Measurements from ENCODE around the gene ACBD6. TPM values are rescaled to one million over a fixed set of nuclear protein-coding genes. Genes with fewer than 3 reads are reported as not detected.

Gene ACBD6
- total RNA-seq, 2 donors from 2014 or later = 58.2 to 59.8 TPM

DNA sequence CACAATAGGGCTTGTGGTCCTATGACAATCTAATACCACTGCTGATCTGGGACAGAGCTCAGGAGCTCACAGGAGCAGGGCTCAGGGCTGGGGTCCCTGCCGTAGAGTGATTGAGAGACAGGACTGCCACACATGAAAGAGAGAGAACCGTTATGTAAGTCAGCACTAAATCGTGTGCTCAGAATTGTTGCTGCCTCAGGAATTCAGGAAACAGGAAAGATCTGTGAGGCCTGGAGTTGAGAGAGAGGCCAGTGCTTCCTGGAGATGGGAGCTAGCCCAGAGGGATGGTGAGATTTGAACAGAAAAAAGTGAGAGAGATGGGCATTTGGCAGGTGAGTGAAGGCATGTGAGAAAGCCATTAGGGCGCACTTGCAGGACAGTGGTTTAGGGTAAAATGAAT, 17.5 kb upstream of the ACBD6 start:
- Mint-ChIP-seq H3K4me3 (no peak overlapping the region), H3K27ac (no peak overlapping the region), H3K4me1 (ENCODE audit: low read depth) (no peaks in the 10 kb centered on the region), H3K27me3 (ENCODE audit: low read depth) (no peaks in the 10 kb centered on the region), H3K9me3 (no peaks in the 10 kb centered on the region), H3K36me3 (ENCODE audit: insufficient read depth in 2 of 2) (no peaks in the 10 kb centered on the region)
- DNase-seq = no peak
- no peak for ATAC-seq (replicated peaks in 1 of 2)

DNA sequence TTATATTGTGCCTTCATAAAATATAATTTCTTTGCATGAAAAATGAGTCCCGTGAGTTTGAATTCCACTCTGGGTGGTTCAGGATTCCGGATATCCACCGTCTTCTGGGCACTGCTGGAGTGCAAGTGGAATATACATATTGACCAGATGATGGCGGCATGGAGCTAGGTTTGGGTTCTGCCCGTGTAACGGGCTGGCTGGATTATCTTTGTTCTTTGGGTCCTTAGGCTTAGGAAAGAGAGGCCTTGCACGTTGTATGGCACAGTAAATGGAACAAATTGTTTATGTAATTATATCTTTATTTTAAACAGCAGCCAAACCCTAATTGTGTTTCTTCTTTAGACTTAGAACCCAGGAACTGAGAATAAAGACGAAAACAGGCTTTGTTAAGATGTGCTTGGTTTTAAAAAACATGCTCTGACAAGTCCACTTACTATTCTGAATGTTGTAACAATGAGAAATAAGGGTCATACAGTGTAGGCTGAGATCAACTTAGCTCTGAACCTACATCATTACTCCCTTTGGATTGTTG, 13.5 kb upstream of the ACBD6 start:
- peak; percentile 63 to 66 for DNase-seq
- Mint-ChIP-seq H3K27ac (no peak overlapping the region), H3K27me3 (ENCODE audit: low read depth) (no peaks in the 10 kb centered on the region), H3K4me1 (ENCODE audit: low read depth) (no peaks in the 10 kb centered on the region), H3K4me3 (no peak overlapping the region), H3K9me3 (no peaks in the 10 kb centered on the region), H3K36me3 (ENCODE audit: insufficient read depth in 2 of 2) (no peaks in the 10 kb centered on the region)
- ATAC-seq (replicated peaks in 1 of 2) = peak; percentile 98 to 99

DNA sequence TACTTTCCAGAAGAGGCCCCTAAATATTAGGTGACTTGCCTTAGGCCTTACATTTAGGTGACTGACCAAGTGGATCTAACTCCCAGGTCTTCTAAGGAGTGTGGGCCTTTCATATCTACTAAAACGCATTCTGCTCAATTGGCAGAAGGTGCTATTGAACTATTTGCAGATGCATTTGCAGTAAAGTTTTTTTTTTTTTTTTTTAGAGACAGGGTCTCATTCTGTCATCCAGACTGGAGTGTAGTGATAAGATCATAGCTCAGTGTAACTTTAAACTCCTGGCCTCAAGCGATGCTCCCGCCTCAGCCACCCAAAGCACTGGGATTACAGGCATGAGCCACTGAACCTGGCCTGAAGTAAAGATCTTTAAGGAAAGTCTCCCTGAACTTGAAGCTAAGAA, 13.0 kb upstream of the ACBD6 start:
- Mint-ChIP-seq H3K4me1 (ENCODE audit: low read depth) (no peaks in the 10 kb centered on the region), H3K36me3 (ENCODE audit: insufficient read depth in 2 of 2) (no peaks in the 10 kb centered on the region), H3K27me3 (ENCODE audit: low read depth) (no peaks in the 10 kb centered on the region), H3K4me3 (no peak overlapping the region), H3K27ac (no peak overlapping the region), H3K9me3 (no peaks in the 10 kb centered on the region)
- DNase-seq (no peak), ATAC-seq (replicated peaks in 1 of 2) (no peak)

DNA sequence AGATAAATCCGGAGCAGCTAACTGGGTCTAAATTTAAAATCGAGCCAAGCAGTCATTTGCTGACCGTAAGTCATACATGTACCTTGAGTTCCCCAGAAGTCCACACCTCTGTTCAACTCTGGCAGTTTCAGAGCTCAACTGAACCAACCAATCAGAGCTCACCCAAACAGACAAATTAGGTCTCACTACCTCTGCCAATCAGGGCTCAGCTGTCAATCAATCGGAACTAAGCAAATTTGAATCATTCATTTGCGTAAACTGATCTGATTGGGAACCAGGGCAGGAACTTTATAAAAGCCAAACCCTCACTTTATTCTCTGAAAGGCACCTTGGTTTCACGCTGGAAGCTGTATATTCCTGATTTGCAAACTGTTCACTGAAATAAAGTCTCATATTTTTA, 11.2 kb upstream of the ACBD6 start:
- ATAC-seq (replicated peaks in 1 of 2) = no peak
- H3K4me3 Mint-ChIP-seq = no peak overlapping the region
- no peaks in the 10 kb centered on the region for H3K36me3 Mint-ChIP-seq (ENCODE audit: insufficient read depth in 2 of 2)
- no peak overlapping the region for H3K27ac Mint-ChIP-seq
- no peaks in the 10 kb centered on the region for H3K9me3 Mint-ChIP-seq
- DNase-seq = no peak
- no peaks in the 10 kb centered on the region for H3K27me3 Mint-ChIP-seq (ENCODE audit: low read depth)
- H3K4me1 Mint-ChIP-seq (ENCODE audit: low read depth) = no peaks in the 10 kb centered on the region

DNA sequence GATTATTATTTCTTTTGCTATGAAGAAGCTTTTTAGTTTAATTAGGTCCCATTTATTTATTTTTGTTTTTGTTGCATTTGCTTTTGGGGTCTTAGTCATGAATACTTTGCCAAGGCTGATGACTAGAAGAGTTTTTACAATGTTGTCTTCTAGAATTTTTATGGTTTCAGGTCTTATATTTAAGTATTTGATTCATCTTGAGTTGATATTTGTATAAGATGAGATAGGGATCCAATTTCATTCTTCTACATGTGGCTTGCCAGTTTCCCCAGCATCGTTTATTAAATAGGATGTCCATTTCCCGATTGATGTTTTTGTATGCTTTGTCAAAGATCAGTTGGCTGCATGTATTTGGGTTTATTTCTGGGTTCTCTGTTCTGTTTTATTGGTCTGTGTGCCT, 8.5 kb upstream of the ACBD6 start:
- no peaks in the 10 kb centered on the region for H3K27me3 Mint-ChIP-seq (ENCODE audit: low read depth)
- H3K4me3 Mint-ChIP-seq = no peak overlapping the region
- H3K27ac Mint-ChIP-seq = no peak overlapping the region
- H3K36me3 Mint-ChIP-seq (ENCODE audit: insufficient read depth in 2 of 2) = no peaks in the 10 kb centered on the region
- H3K4me1 Mint-ChIP-seq (ENCODE audit: low read depth) = peaks cover 5% of the 10 kb centered on the region
- no peak for DNase-seq
- ATAC-seq (replicated peaks in 1 of 2) = no peak
- no peaks in the 10 kb centered on the region for H3K9me3 Mint-ChIP-seq

DNA sequence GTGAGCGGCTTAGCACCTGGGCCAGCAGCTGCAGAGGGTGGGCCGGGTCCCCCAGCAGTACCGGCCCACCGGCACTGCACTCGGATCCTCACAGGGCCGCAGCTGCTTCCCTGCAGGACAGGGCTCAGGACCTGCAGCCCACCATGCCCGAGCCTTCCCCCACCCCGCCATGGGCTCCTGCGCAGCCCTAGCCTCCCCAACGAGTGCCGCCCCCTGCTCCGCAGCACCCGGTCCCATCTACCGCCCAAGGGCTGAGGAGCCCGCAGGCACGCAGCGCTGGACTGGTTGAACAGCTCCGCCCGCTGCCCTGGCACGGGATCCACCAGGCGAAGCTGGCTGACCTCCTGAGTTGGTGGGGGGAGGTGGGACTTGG, 6.3 kb upstream of the ACBD6 start:
- ATAC-seq (replicated peaks in 1 of 2) (no peak), DNase-seq (no peak)
- H3K27ac Mint-ChIP-seq = no peak overlapping the region
- H3K9me3 Mint-ChIP-seq = no peaks in the 10 kb centered on the region
- H3K4me3 Mint-ChIP-seq = no peak overlapping the region
- H3K27me3 Mint-ChIP-seq (ENCODE audit: low read depth) = no peaks in the 10 kb centered on the region
- peaks cover 5% of the 10 kb centered on the region for H3K4me1 Mint-ChIP-seq (ENCODE audit: low read depth)
- no peaks in the 10 kb centered on the region for H3K36me3 Mint-ChIP-seq (ENCODE audit: insufficient read depth in 2 of 2)

DNA sequence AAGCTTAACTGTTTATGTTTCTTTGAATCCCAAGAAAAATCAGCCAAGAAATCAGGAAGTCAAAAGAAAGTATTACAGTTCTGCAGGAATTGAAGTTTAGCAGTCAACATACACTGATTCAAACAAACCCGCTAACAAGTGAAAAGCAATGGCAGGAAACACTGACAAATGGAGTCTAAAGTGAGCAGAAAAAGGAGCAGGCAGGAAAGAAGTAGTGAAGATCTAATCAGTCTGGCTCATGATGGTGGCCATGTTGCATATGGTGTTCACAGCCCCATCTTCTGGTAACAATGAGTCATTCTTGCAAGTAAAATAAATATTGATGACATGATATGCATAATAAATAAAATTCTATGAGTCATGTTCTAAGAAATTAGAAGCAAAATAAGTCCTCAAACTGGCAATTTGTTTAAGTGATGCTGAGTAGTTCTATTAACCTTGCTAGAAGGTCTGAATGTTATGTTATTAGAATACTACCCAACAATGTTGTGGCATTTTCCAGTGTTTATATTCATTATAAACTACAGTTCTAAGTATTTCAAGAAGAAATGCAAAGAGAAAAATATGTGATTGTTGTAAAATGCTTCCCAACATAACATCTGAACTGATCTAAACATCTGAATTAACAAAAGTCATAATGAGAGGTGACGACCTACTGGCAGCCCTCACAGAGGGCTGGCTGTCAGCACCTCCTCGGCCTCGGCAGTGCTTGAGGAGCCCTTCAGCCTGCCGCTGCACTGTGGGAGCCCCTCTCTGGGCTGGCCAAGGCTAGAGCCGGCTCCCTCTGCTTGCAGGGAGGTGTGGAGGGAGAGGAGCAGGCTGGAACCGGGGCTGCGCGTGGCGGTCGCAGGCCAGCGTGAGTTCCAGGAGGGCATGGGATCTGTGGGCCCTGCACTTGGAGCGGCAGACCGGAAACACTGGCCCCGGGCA, 5.7 kb upstream of the ACBD6 start:
- ATAC-seq (replicated peaks in 1 of 2) (no peak), DNase-seq (no peak)
- Mint-ChIP-seq H3K4me1 (ENCODE audit: low read depth) (peaks cover 12% of the 10 kb centered on the region), H3K9me3 (no peaks in the 10 kb centered on the region), H3K27ac (no peak overlapping the region), H3K4me3 (no peak overlapping the region), H3K27me3 (ENCODE audit: low read depth) (no peaks in the 10 kb centered on the region), H3K36me3 (ENCODE audit: insufficient read depth in 2 of 2) (no peaks in the 10 kb centered on the region)

DNA sequence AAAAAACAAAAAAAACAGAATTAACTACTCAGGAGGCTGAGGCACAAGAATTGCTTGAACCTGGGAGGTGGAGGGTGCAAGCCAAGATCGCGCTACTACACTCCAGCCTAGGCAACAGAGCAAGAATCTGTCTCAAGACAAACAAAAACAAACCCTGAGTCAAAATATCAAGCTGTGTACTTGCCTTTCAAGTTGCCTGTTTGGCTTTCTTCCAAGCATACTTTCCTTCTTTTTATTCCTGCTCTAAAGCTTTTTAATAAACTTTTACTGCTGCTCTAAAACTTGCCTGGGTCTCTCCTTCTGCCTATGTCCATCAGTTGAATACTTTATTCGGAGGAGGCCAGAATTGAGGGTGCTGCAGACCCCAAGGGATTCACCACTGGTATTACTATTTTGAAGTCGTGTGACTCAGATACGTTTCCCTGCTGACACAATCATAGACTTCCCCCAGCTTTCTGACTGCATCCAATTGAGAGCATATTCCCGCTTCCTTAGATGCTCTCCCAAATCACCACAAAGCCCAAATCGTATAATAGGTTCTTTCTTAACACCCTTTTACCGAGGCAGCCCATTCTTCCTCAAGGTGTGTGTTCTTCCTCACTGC, 3.5 kb upstream of the ACBD6 start:
- Mint-ChIP-seq H3K27ac (no peak overlapping the region), H3K27me3 (ENCODE audit: low read depth) (no peaks in the 10 kb centered on the region), H3K4me3 (no peak overlapping the region), H3K4me1 (ENCODE audit: low read depth) (peaks cover 26% of the 10 kb centered on the region), H3K9me3 (no peaks in the 10 kb centered on the region), H3K36me3 (ENCODE audit: insufficient read depth in 2 of 2) (peaks cover 0 to 3% of the 10 kb centered on the region in 2 donors)
- ATAC-seq (replicated peaks in 1 of 2) (no peak), DNase-seq (no peak)

DNA sequence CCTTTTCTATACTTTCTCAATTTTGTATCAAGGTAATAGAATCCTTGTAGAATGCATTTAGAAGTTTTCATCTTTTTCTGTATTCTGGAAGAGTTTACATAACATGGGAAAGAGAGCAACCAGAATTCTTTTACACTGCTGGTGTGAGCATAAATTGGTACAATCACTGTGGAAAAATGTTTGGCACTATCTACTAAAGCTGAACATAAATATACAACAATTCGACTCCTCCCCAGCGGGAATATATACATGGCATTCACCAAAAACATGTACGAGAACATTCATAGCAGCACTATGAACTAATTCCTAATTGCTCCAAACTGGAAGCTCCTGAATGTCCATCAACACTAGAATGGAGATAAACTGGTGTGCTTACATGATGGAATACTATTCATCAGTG, 1.8 kb upstream of the ACBD6 start:
- no peaks in the 10 kb centered on the region for H3K9me3 Mint-ChIP-seq
- no peaks in the 10 kb centered on the region for H3K27me3 Mint-ChIP-seq (ENCODE audit: low read depth)
- H3K4me3 Mint-ChIP-seq = peak overlapping the region in 1 of 2 donors; percentile 53
- H3K36me3 Mint-ChIP-seq (ENCODE audit: insufficient read depth in 2 of 2) = peaks cover 0 to 3% of the 10 kb centered on the region in 2 donors
- DNase-seq (no peak), ATAC-seq (replicated peaks in 1 of 2) (no peak)
- H3K27ac Mint-ChIP-seq = no peak overlapping the region
- H3K4me1 Mint-ChIP-seq (ENCODE audit: low read depth) = peaks cover 29% of the 10 kb centered on the region

DNA sequence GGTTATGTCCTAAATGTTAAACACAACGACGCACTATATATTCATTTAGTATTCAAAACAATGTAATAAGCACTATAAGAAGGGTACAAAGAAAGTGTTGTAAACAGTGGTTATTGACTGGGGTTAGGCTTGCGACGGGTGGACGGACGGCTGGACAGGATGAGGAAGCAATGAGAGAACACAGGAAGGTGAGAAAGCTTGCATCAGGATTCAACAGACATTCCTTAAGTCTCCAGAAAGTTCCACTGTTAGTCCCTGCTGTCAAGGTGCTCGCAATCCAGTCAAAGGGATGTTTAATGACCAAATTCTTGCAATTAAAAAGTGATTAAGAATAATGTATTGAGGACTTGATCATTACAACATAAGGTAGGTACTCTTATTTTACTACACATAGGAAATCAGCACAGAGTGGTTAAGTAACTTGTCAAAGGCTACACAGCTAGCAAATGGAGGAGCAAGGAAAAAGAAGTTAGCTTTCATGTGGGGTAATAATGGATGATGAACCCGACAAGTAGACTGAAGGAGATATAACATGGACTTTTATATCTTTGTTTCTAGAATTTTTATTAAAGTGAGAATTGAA, 994 bp upstream of the ACBD6 start:
- Mint-ChIP-seq H3K4me3 (peak overlapping the region; percentile 95 to 97), H3K27ac (peak overlapping the region; percentile 85), H3K36me3 (ENCODE audit: insufficient read depth in 2 of 2) (peaks cover 0 to 3% of the 10 kb centered on the region in 2 donors), H3K27me3 (ENCODE audit: low read depth) (no peaks in the 10 kb centered on the region), H3K4me1 (ENCODE audit: low read depth) (peaks cover 33% of the 10 kb centered on the region), H3K9me3 (no peaks in the 10 kb centered on the region)
- no peak for ATAC-seq (replicated peaks in 1 of 2)
- no peak for DNase-seq

DNA sequence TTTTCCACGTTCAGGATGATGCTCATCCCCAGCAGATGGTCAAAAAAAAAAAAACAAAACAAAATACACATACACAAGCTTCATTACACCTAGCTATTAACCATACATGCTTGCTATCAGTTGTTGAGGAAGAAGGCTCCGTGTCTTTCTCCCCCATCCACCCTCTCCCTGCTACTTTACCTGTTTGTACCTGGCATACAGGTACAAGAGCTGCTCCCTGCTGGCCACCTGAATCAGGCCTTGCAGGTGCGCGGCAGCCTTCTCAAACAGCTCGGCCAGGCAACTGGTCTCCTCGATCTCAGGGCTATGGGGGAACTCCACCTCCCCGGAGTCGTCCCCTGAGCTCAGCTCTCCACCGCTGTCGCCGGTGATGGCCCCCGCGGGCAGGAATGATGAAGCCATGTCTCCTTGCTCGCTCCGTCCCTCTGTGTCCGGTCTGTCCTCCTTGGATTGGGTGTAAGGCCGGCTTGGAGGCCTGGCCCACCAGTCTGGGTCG, 464 bp downstream of the ACBD6 start:
- DNase-seq = peak in 1 of 2 donors; percentile 63
- peak; percentile 25 to 37 for ATAC-seq (replicated peaks in 1 of 2)
- no peaks in the 10 kb centered on the region for H3K27me3 Mint-ChIP-seq (ENCODE audit: low read depth)
- H3K36me3 Mint-ChIP-seq (ENCODE audit: insufficient read depth in 2 of 2) = peaks cover 1 to 3% of the 10 kb centered on the region in 2 donors
- H3K4me3 Mint-ChIP-seq = peak overlapping the region; percentile 95 to 97
- H3K9me3 Mint-ChIP-seq = no peaks in the 10 kb centered on the region
- peak overlapping the region; percentile 87 for H3K27ac Mint-ChIP-seq
- H3K4me1 Mint-ChIP-seq (ENCODE audit: low read depth) = peaks cover 28% of the 10 kb centered on the region

DNA sequence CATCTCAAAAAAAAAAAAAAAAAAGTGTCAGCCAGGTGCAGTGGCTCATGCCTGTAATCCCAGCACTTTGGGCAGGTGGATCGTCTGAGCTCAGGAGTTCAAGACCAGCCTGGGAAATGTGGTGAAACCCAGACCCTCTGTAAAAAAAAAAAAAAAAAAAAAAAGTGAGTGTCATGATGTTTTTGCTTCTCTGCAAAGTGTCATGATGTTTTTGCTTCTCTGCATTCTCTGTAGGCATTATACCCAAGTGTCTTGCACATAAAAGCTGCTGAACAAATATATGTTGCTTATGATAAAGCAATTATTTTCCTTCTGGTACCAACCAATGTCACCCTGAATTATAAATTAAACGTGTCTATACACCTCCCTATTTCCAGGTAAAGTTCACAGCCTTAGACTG, 1.7 kb downstream of the ACBD6 start:
- H3K9me3 Mint-ChIP-seq = no peaks in the 10 kb centered on the region
- peaks cover 1 to 3% of the 10 kb centered on the region in 2 donors for H3K36me3 Mint-ChIP-seq (ENCODE audit: insufficient read depth in 2 of 2)
- ATAC-seq (replicated peaks in 1 of 2) (no peak), DNase-seq (no peak)
- no peaks in the 10 kb centered on the region for H3K27me3 Mint-ChIP-seq (ENCODE audit: low read depth)
- peak overlapping the region; percentile 27 for H3K27ac Mint-ChIP-seq
- peaks cover 28% of the 10 kb centered on the region for H3K4me1 Mint-ChIP-seq (ENCODE audit: low read depth)
- peak overlapping the region; percentile 65 to 88 for H3K4me3 Mint-ChIP-seq

DNA sequence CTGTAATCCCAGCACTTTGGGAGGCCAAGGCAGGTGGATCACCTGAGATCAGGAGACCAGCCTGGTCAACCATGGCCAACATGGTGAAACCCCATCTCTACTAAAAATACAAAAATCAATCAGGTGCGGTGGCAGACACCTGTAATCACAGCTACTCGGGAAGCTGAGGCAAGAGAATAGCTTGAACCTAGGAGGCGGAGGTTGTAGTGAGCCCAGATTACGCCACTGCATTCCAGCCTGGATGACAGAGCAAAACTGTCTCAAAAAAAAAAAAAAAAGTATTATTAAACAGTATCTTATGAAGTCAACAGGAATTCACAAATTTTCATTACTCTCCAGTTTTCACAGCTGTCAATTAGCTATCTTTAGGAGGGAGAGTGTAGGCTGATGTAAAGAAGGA, 3.8 kb downstream of the ACBD6 start:
- Mint-ChIP-seq H3K4me1 (ENCODE audit: low read depth) (peaks cover 27% of the 10 kb centered on the region), H3K9me3 (no peaks in the 10 kb centered on the region), H3K36me3 (ENCODE audit: insufficient read depth in 2 of 2) (peaks cover 3% of the 10 kb centered on the region in 2 donors), H3K27ac (no peak overlapping the region), H3K27me3 (ENCODE audit: low read depth) (no peaks in the 10 kb centered on the region), H3K4me3 (no peak overlapping the region)
- no peak for ATAC-seq (replicated peaks in 1 of 2)
- DNase-seq = no peak

Data from activated T-cell treated with anti-CD3 and anti-CD28 coated beads, Interleukin-2, amount 50 U/mL, for 72 hours (primary cell).